HG03045 (cell line): ENCODE results near the gene LPCAT1.

Source experiments
- ATAC-seq: cut with Tn5 transposase; IDR thresholded peaks from one replicate; pipeline ENCODE4 v1.9.1; 2021; ENCODE audit warnings: mild to moderate bottlenecking, moderate library complexity; ENCODE audit not compliant: unreplicated experiment

Gene LPCAT1

DNA sequence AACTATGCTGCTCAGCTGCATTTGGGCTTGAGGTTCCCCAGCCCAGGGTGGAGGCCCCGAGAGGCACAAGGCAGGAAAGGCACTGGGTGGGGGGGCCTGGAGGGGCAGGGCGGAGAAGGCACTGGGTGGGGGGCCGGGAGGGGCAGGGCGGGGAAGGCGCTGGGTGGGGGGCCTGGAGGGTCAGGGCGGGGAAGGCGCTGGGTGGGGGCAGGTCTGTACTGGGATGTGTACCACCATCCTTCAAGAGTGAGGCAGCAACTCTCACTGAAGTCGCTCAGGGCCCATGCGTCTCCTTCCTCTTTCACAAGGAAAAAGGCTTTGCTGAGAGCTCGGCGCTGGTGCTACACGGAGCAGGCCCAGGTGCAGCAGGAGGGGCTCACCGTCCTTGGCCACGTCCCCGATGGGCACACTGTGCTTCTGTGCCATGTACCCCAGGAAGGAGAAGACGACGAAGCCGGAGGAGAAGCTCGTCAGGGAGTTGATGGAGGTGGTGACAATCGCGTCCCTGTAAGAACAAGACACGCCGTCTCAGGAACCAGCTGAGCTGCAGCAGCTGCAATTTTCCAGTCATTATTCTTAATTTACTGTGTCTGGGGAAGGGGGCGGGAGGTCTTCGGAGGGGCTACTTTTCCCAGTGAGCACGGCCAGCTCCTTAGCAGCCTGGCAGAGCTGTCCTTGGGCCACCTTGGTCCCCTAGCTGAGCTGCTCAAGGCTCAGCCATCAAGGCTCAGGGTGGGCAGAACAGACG, 109.3 kb downstream of the LPCAT1 start:
- ATAC-seq = no peak

GRCh38 chr5:1413611-1414241, 110.0 kb downstream of the LPCAT1 start:
- no peak for ATAC-seq

DNA sequence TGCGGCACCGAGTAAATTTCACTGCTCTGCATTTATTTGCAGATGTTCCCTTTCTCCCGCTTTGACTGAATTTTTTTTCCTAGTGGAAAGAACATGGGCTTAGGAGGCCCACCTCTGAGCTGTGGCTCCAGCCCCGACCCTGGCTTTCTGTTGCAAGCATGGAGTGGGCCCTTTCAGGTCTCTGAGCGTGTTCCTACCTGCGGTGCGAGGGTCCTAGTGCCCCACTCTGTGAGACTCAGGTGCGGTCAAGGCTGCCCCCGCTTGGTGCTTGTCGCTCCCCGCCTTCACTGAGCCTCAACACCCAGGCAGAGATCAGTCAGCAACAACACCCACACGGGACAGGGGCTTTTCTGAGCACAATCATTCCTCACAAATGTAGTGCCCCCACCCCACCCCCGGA, 110.5 kb downstream of the LPCAT1 start:
- no peak for ATAC-seq

DNA sequence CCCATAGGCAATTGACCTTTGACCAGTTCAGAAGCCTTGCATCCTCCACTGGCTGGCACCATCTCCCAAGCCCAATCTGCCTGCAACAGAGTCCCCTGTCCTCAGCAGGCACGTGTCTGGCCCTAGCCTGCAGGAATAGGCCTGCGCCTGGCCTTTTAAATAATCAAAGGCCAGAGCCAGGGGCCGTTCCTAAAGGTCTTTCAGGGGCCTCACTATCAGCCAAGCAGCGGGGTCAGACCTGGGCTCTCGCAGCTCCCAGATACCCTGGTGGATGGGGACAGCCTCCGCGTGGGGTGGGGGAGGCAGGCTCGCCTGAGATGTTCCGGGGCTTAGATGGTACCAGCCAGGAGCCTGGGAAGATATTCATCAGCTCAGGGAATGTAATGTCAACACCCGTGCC, 111.1 kb downstream of the LPCAT1 start:
- ATAC-seq = no peak

- no peak for ATAC-seq
Observed at GRCh38 chr5:1412163-1412562, 111.6 kb downstream of the LPCAT1 start.
